HG03097 (cell line): ENCODE data around the gene CAPN5.

ENCODE experiments used
- ATAC-seq: cut with Tn5 transposase; IDR thresholded peaks from one replicate; pipeline ENCODE4 v1.9.1; 2021; ENCODE audit not compliant: unreplicated experiment, low FRiP score

Gene CAPN5

GRCh38 chr11:77062924-77063323 lies 3.8 kb upstream of the CAPN5 start:
- no peak for ATAC-seq

GRCh38 chr11:77063407-77063806 lies 3.4 kb upstream of the CAPN5 start:
- no peak for ATAC-seq

GRCh38 chr11:77063861-77064260 lies 2.9 kb upstream of the CAPN5 start:
- no peak for ATAC-seq

- ATAC-seq, result no peak
Measured at GRCh38 chr11:77064648-77065217, 2.0 kb upstream of the CAPN5 start.

GRCh38 chr11:77065878-77066228 lies 918 bp upstream of the CAPN5 start:
- ATAC-seq, result no peak

GRCh38 chr11:77067861-77068443 lies 1.2 kb downstream of the CAPN5 start:
- no peak for ATAC-seq

GRCh38 chr11:77068457-77069335 lies 1.9 kb downstream of the CAPN5 start:
- no peak for ATAC-seq

- ATAC-seq, result no peak
Measured at GRCh38 chr11:77069336-77069968, 2.7 kb downstream of the CAPN5 start.

- ATAC-seq, result no peak
Measured at GRCh38 chr11:77069969-77070582, 3.3 kb downstream of the CAPN5 start.

- ATAC-seq, result no peak
Measured at GRCh38 chr11:77071077-77071476, 4.3 kb downstream of the CAPN5 start.

GRCh38 chr11:77071671-77072605 lies 5.2 kb downstream of the CAPN5 start:
- ATAC-seq, result no peak

GRCh38 chr11:77072851-77073327 lies 6.1 kb downstream of the CAPN5 start:
- no peak for ATAC-seq

- no peak for ATAC-seq
Measured at GRCh38 chr11:77073328-77074001, 6.7 kb downstream of the CAPN5 start.

- no peak for ATAC-seq
Measured at GRCh38 chr11:77074205-77074604, 7.4 kb downstream of the CAPN5 start.

GRCh38 chr11:77074626-77075221 lies 8.0 kb downstream of the CAPN5 start:
- no peak for ATAC-seq

GRCh38 chr11:77075425-77075905 lies 8.7 kb downstream of the CAPN5 start:
- no peak for ATAC-seq

- ATAC-seq, result no peak
Measured at GRCh38 chr11:77079666-77080065, 12.9 kb downstream of the CAPN5 start.

GRCh38 chr11:77080643-77081210 lies 14.0 kb downstream of the CAPN5 start:
- no peak for ATAC-seq
